T-helper 2 cell treated with Interferon-gamma antibody and Interleukin-4, amounts not matched to agents 100 ng/mL and 5 ng/mL, for 36 hours (primary cell): ENCODE results near the gene PRDM1. TPM values are rescaled to one million over a fixed set of nuclear protein-coding genes. Genes with fewer than 3 reads are reported as not detected.

Experiments used
- total RNA-seq: library from RNA; stranded (reverse); gene quantifications from 2 replicates; pipeline ENCODE4 v1.2.3, GENCODE V29; 2022

Gene PRDM1
- total RNA-seq, 1 donor from 2014 or later, result 56.8 TPM

Other genes with a start within 250 kb of the PRDM1 start
- 32.9 and 35.8 TPM in 2 replicates for gene ATG5, start 239.4 kb downstream of the PRDM1 start, total RNA-seq